Mesendoderm (in vitro differentiated cells): ENCODE measurements around the gene TTLL4.
"Not testable (repeated sequence)": the region's sequence is repeated elsewhere in the genome, so short reads cannot be mapped to it uniquely, and the experiment has no call there.

ENCODE experiments used
- DNase-seq: peaks from one replicate; pipeline ENCODE4 v3.0.0; 2013
- H2AK5ac ChIP-seq: 2 replicates; pipeline ENCODE4 v1.6.1; 2013; ENCODE audit warnings: low read length, inconsistent platforms
- H2BK120ac ChIP-seq: 2 replicates; pipeline ENCODE4 v1.6.1; 2013; ENCODE audit warnings: low read depth, mild to moderate bottlenecking, low read length, moderate library complexity, mixed read lengths
- H2BK15ac ChIP-seq: replicated peaks from 2 replicates; pipeline ENCODE4 v1.6.1; 2013; ENCODE audit warnings: low read depth, mild to moderate bottlenecking, moderate library complexity
- H2BK5ac ChIP-seq: 2 replicates; pipeline ENCODE4 v1.6.1; 2013; ENCODE audit warnings: low read length, inconsistent platforms
- H3K18ac ChIP-seq: 2 replicates; pipeline ENCODE4 v1.6.1; 2013; ENCODE audit warnings: mild to moderate bottlenecking, low read length, mixed read lengths
- H3K23ac ChIP-seq: one replicate; pipeline ENCODE4 v1.6.1; 2013; ENCODE audit warnings: low read length
- H3K27ac ChIP-seq: 2 replicates; pipeline ENCODE4 v1.5.1; 2013; ENCODE audit warnings: low read depth, mild to moderate bottlenecking, inconsistent platforms, low read length, moderate library complexity
- H3K27me3 ChIP-seq: 2 replicates; pipeline ENCODE4 v1.6.1; 2013; ENCODE audit warnings: low read length, control low read depth, mild to moderate bottlenecking, inconsistent platforms; ENCODE audit not compliant: insufficient read depth, poor library complexity
- H3K36me3 ChIP-seq: 2 replicates; pipeline ENCODE4 v1.6.1; 2013; ENCODE audit warnings: low read length, inconsistent platforms; ENCODE audit not compliant: control insufficient read depth, insufficient read depth
- H3K4ac ChIP-seq: one replicate; pipeline ENCODE4 v1.6.1; 2013; ENCODE audit warnings: low read depth, mild to moderate bottlenecking, low read length, moderate library complexity
- H3K4me1 ChIP-seq: 2 replicates; pipeline ENCODE4 v1.6.1; 2013; ENCODE audit warnings: low read depth, low read length, inconsistent platforms; ENCODE audit not compliant: control insufficient read depth
- H3K4me2 ChIP-seq: 2 replicates; pipeline ENCODE4 v1.6.1; 2013; ENCODE audit warnings: low read length
- H3K4me3 ChIP-seq: 2 replicates; pipeline ENCODE4 v1.5.1; 2013; ENCODE audit warnings: mild to moderate bottlenecking, low read length
- H3K56ac ChIP-seq: one replicate; pipeline ENCODE4 v1.6.1; 2013; ENCODE audit warnings: low read length
- H3K79me1 ChIP-seq: 2 replicates; pipeline ENCODE4 v1.6.1; 2013; ENCODE audit warnings: low read length, inconsistent platforms
- H3K79me2 ChIP-seq: 2 replicates; pipeline ENCODE4 v1.6.1; 2013; ENCODE audit warnings: mild to moderate bottlenecking, low read length; ENCODE audit not compliant: control insufficient read depth, insufficient read depth
- H3K9ac ChIP-seq: 2 replicates; pipeline ENCODE4 v1.6.1; 2013; ENCODE audit warnings: low read length, inconsistent platforms
- H4K5ac ChIP-seq: one replicate; pipeline ENCODE4 v1.6.1; 2013; ENCODE audit warnings: low read length
- H4K8ac ChIP-seq: one replicate; pipeline ENCODE4 v1.6.1; 2013; ENCODE audit warnings: low read depth, mild to moderate bottlenecking, control low read depth, low read length, moderate library complexity
- WGBS: extraction: QIAGEN DNeasy Blood & Tissue Kit; methylation state at CpG from one replicate; pipeline ENCODE4 v1.1.7; 2013; ENCODE audit warnings: low lambda C conversion rate, missing lambda C conversion rate; ENCODE audit not compliant: insufficient coverage; ENCODE audit errors: extremely low coverage; 5-methylcytosine and 5-hydroxymethylcytosine counted together

Gene TTLL4

GRCh38 chr2:218756599-218757377, 46.2 kb downstream of the TTLL4 start:
- H3K23ac ChIP-seq = no peak overlapping the region
- no peak overlapping the region for H4K8ac ChIP-seq
- no peak overlapping the region for H4K5ac ChIP-seq
- H3K9ac ChIP-seq = no peak overlapping the region
- no peak overlapping the region for H2BK15ac ChIP-seq
- H3K56ac ChIP-seq = no peak overlapping the region
- no peak overlapping the region for H2BK120ac ChIP-seq
- WGBS = no CpG with 5 or more reads among the region's 6 CpGs
- peaks cover 23% of the 10 kb centered on the region for H3K36me3 ChIP-seq
- no peak overlapping the region for H3K4me3 ChIP-seq
- peak; percentile 40 for DNase-seq
- no peak overlapping the region for H3K4me2 ChIP-seq
- H3K4ac ChIP-seq = no peak overlapping the region
- H3K27ac ChIP-seq = no peak overlapping the region
- H3K18ac ChIP-seq = no peak overlapping the region
- H3K79me2 ChIP-seq = no peaks in the 10 kb centered on the region
- H3K79me1 ChIP-seq = no peaks in the 10 kb centered on the region
- no peak overlapping the region for H2AK5ac ChIP-seq
- H3K4me1 ChIP-seq = no peaks in the 10 kb centered on the region
- H2BK5ac ChIP-seq = no peak overlapping the region
- H3K27me3 ChIP-seq = no peaks in the 10 kb centered on the region

- no peak overlapping the region for H3K56ac ChIP-seq
- H2BK15ac ChIP-seq = no peak overlapping the region
- H3K4me1 ChIP-seq = no peaks in the 10 kb centered on the region
- DNase-seq = no peak
- H3K23ac ChIP-seq = no peak overlapping the region
- no peak overlapping the region for H3K4me2 ChIP-seq
- H4K8ac ChIP-seq = no peak overlapping the region
- no peak overlapping the region for H3K4me3 ChIP-seq
- no peaks in the 10 kb centered on the region for H3K27me3 ChIP-seq
- H3K79me2 ChIP-seq = no peaks in the 10 kb centered on the region
- no peak overlapping the region for H3K18ac ChIP-seq
- no peak overlapping the region for H2AK5ac ChIP-seq
- no peak overlapping the region for H2BK5ac ChIP-seq
- WGBS = no CpG with 5 or more reads among the region's 2 CpGs
- H3K36me3 ChIP-seq = no peaks in the 10 kb centered on the region
- H2BK120ac ChIP-seq = no peak overlapping the region
- H3K79me1 ChIP-seq = no peaks in the 10 kb centered on the region
- no peak overlapping the region for H4K5ac ChIP-seq
- H3K4ac ChIP-seq = no peak overlapping the region
- H3K9ac ChIP-seq = no peak overlapping the region
- no peak overlapping the region for H3K27ac ChIP-seq
These were observed 51.2 kb downstream of the TTLL4 start for GRCh38 chr2:218761795-218762194.

- not testable (repeated sequence) for H4K8ac ChIP-seq, H3K4me3 ChIP-seq, H3K23ac ChIP-seq, H2BK15ac ChIP-seq, H2BK120ac ChIP-seq, H3K36me3 ChIP-seq, H4K5ac ChIP-seq, H3K27ac ChIP-seq, H3K79me2 ChIP-seq, H3K56ac ChIP-seq, H3K4me1 ChIP-seq, H2AK5ac ChIP-seq, H3K79me1 ChIP-seq, H3K4ac ChIP-seq, H3K4me2 ChIP-seq, H3K27me3 ChIP-seq, DNase-seq, H2BK5ac ChIP-seq, H3K18ac ChIP-seq, H3K9ac ChIP-seq
- WGBS = no CpG with 5 or more reads among the region's 5 CpGs
These were observed 62.1 kb downstream of the TTLL4 start for GRCh38 chr2:218772759-218773158.

- H3K4ac ChIP-seq = no peak overlapping the region
- no peak overlapping the region for H2AK5ac ChIP-seq
- H3K23ac ChIP-seq = no peak overlapping the region
- H4K8ac ChIP-seq = no peak overlapping the region
- no peak overlapping the region for H3K18ac ChIP-seq
- no peaks in the 10 kb centered on the region for H3K79me1 ChIP-seq
- no peaks in the 10 kb centered on the region for H3K4me1 ChIP-seq
- H3K4me2 ChIP-seq = no peak overlapping the region
- H3K27me3 ChIP-seq = no peaks in the 10 kb centered on the region
- no peak for DNase-seq
- H2BK15ac ChIP-seq = no peak overlapping the region
- H3K79me2 ChIP-seq = no peaks in the 10 kb centered on the region
- H3K9ac ChIP-seq = no peak overlapping the region
- H3K27ac ChIP-seq = no peak overlapping the region
- no peak overlapping the region for H2BK120ac ChIP-seq
- no peaks in the 10 kb centered on the region for H3K36me3 ChIP-seq
- no peak overlapping the region for H2BK5ac ChIP-seq
- no peak overlapping the region for H3K4me3 ChIP-seq
- H4K5ac ChIP-seq = no peak overlapping the region
- WGBS = no CpG with 5 or more reads among the region's 2 CpGs
- H3K56ac ChIP-seq = no peak overlapping the region
These were observed 63.2 kb downstream of the TTLL4 start for GRCh38 chr2:218773881-218774280.

GRCh38 chr2:218776488-218776887, 65.9 kb downstream of the TTLL4 start:
- Histone ChIP-seq H3K56ac (no peak overlapping the region), H3K4me1 (no peaks in the 10 kb centered on the region), H3K36me3 (no peaks in the 10 kb centered on the region), H3K4me3 (no peak overlapping the region), H3K27ac (no peak overlapping the region), H3K79me2 (no peaks in the 10 kb centered on the region), H2BK5ac (no peak overlapping the region), H3K9ac (no peak overlapping the region), H2AK5ac (no peak overlapping the region), H4K5ac (no peak overlapping the region), H2BK15ac (no peak overlapping the region), H3K23ac (no peak overlapping the region), H2BK120ac (no peak overlapping the region), H3K79me1 (no peaks in the 10 kb centered on the region), H3K4ac (no peak overlapping the region), H3K4me2 (no peak overlapping the region), H3K27me3 (no peaks in the 10 kb centered on the region), H3K18ac (no peak overlapping the region), H4K8ac (no peak overlapping the region)
- no peak for DNase-seq
- WGBS = no CpG with 5 or more reads among the region's 1 CpG
